Fibroblast of pulmonary artery (primary cell): ENCODE results near the gene CCDC181.

Source experiments
- DNase-seq: peaks from one replicate; pipeline ENCODE4 v3.0.0-alpha.2; 2010; ENCODE audit warnings: low read depth
- H3K4me3 ChIP-seq: replicated peaks from 2 replicates; pipeline ENCODE4 v1.5.1; 2011; ENCODE audit warnings: low read depth, mild to moderate bottlenecking, control low read depth, low read length, moderate library complexity
- CTCF ChIP-seq: IDR thresholded peaks from 2 replicates; pipeline ENCODE4 v1.5.1; 2011; ENCODE audit warnings: mild to moderate bottlenecking, control low read depth, low read length, inconsistent platforms; ENCODE audit errors: missing control alignments

Gene CCDC181

GRCh38 chr1:169360415-169360814 is 66.9 kb downstream of the CCDC181 start:
- TF ChIP-seq CTCF: no peak
- no peak overlapping the region for H3K4me3 ChIP-seq
- no peak for DNase-seq

GRCh38 chr1:169348383-169349036 is 78.8 kb downstream of the CCDC181 start:
- TF ChIP-seq CTCF: peak; percentile 68
- H3K4me3 ChIP-seq: no peak overlapping the region
- peak; percentile 81 for DNase-seq

- TF ChIP-seq CTCF: no peak
- H3K4me3 ChIP-seq: no peak overlapping the region
- DNase-seq: no peak
Observed at GRCh38 chr1:169347688-169348382, 79.4 kb downstream of the CCDC181 start.

GRCh38 chr1:169346036-169346589 is 81.2 kb downstream of the CCDC181 start:
- DNase-seq: no peak

GRCh38 chr1:169345511-169345910 is 81.8 kb downstream of the CCDC181 start:
- no peak for DNase-seq
- no peak overlapping the region for H3K4me3 ChIP-seq
- TF ChIP-seq CTCF: no peak

More at GRCh38 chr1:169346036-169346589, 81.2 kb downstream of the CCDC181 start:
- no peak for TF ChIP-seq CTCF
- H3K4me3 ChIP-seq: no peak overlapping the region
